ENCODE results near the gene DSCAML1. TPM values are rescaled to one million over a fixed set of nuclear protein-coding genes. Genes with fewer than 3 reads are reported as not detected.

DSCAML1 gene
- total RNA-seq, 6 donors from 2014 or later = 0.30 to 3.1 (median 1.3) TPM

GRCh38 chr11:117827521-117828511 lies 30.8 kb upstream of the DSCAML1 start:
- no peaks in the 10 kb centered on the region for H3K36me3 ChIP-seq
- TF ChIP-seq, protein P1, sequence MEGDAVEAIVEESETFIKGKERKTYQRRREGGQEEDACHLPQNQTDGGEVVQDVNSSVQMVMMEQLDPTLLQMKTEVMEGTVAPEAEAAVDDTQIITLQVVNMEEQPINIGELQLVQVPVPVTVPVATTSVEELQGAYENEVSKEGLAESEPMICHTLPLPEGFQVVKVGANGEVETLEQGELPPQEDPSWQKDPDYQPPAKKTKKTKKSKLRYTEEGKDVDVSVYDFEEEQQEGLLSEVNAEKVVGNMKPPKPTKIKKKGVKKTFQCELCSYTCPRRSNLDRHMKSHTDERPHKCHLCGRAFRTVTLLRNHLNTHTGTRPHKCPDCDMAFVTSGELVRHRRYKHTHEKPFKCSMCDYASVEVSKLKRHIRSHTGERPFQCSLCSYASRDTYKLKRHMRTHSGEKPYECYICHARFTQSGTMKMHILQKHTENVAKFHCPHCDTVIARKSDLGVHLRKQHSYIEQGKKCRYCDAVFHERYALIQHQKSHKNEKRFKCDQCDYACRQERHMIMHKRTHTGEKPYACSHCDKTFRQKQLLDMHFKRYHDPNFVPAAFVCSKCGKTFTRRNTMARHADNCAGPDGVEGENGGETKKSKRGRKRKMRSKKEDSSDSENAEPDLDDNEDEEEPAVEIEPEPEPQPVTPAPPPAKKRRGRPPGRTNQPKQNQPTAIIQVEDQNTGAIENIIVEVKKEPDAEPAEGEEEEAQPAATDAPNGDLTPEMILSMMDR (IDR thresholded peaks at IDR 0.05) = no peak
- TF ChIP-seq POLR2AphosphoS5 (IDR thresholded peaks at IDR 0.05) (no peak), EP300 (IDR thresholded peaks at IDR 0.05) (no peak), POLR2A (IDR thresholded peaks at IDR 0.05) (no peak)
- H3K9me3 ChIP-seq = no peaks in the 10 kb centered on the region
- H3K27ac ChIP-seq = peak overlapping the region; percentile 34 to 71 (median 52)
- no peaks in the 10 kb centered on the region for H3K27me3 ChIP-seq
- DNase-seq (peak; percentile 20 to 54), ATAC-seq (ENCODE audit: low FRiP score in 2 of 2) (no peak)
- peaks cover 36 to 59% (median 52%) of the 10 kb centered on the region in 4 donors for H3K4me1 ChIP-seq
- 69 to 70% methylated on average over 8 to 15 of the region's 15 CpGs for WGBS, 2 donors
- H3K4me3 ChIP-seq = no peak overlapping the region

DNA sequence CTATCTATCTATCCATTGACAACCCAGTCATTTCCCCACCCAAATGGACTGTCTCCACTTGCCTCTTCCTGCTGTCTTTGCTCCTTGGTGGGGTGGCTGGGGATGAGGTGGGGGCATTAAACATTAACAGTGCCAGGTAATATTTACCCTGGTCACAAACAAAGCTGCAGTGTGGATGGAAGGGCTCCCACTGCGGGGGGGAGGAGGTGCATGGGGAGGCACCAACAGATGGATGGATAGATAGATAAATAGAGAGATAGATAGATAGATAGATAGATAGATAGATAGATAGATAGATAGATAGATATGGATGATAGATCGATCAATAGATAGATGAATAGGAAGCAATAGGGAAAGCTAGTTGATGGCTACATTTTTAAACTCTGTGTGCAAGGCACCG lies 29.8 kb upstream of the DSCAML1 start:
- Histone ChIP-seq H3K4me1 (peaks cover 38 to 67% (median 52%) of the 10 kb centered on the region in 4 donors), H3K9me3 (no peaks in the 10 kb centered on the region), H3K27me3 (no peaks in the 10 kb centered on the region), H3K4me3 (no peak overlapping the region), H3K27ac (no peak overlapping the region), H3K36me3 (no peaks in the 10 kb centered on the region)
- DNase-seq = peak in 1 of 2 donors; percentile 9
- TF ChIP-seq EP300 (IDR thresholded peaks at IDR 0.05) (no peak), POLR2A (IDR thresholded peaks at IDR 0.05) (no peak), POLR2AphosphoS5 (IDR thresholded peaks at IDR 0.05) (no peak)
- TF ChIP-seq, protein P1 (IDR thresholded peaks at IDR 0.05) = no peak
- WGBS, 2 donors = 82 to 83% methylated on average over 3 of the region's 3 CpGs
- ATAC-seq (ENCODE audit: low FRiP score in 2 of 2) = no peak

DNA sequence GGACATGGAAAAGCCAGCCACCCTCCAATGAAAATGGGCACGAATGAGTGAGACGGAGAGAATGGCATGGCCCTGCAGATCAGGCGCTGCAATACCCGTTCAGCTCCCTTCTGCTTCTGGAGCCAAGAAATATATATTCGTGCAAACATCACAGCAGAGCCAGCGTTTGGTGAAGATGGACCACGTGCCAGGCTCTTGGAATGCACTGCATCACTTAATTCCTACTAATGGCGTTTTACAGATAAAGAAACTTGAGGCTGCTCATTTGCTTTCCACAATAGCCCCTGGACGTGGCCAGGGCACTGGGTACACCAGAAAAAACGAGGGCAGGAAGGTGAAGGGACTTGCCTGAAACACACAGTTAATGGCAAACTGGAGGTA lies 29.2 kb upstream of the DSCAML1 start:
- no peak overlapping the region for H3K4me3 ChIP-seq
- no peaks in the 10 kb centered on the region for H3K27me3 ChIP-seq
- H3K27ac ChIP-seq = no peak overlapping the region
- H3K4me1 ChIP-seq = peaks cover 38 to 67% (median 51%) of the 10 kb centered on the region in 4 donors
- no peaks in the 10 kb centered on the region for H3K36me3 ChIP-seq
- WGBS, 2 donors = 55 to 61% methylated on average over 10 of the region's 10 CpGs
- no peak for TF ChIP-seq POLR2AphosphoS5 (IDR thresholded peaks at IDR 0.05)
- TF ChIP-seq, protein P1 (IDR thresholded peaks at IDR 0.05) = no peak
- TF ChIP-seq POLR2A (IDR thresholded peaks at IDR 0.05) = no peak
- TF ChIP-seq EP300 (IDR thresholded peaks at IDR 0.05) = no peak
- H3K9me3 ChIP-seq = no peaks in the 10 kb centered on the region
- no peak for ATAC-seq (ENCODE audit: low FRiP score in 2 of 2)
- DNase-seq = peak in 1 of 2 donors; percentile 15

- Histone ChIP-seq H3K4me1 (peaks cover 38 to 63% (median 46%) of the 10 kb centered on the region in 4 donors), H3K27ac (peak overlapping the region in 3 of 4 donors; percentile 11 to 87 (median 79)), H3K27me3 (no peaks in the 10 kb centered on the region), H3K9me3 (no peaks in the 10 kb centered on the region), H3K4me3 (no peak overlapping the region), H3K36me3 (no peaks in the 10 kb centered on the region)
- TF ChIP-seq EP300 (IDR thresholded peaks at IDR 0.05) (no peak), POLR2AphosphoS5 (IDR thresholded peaks at IDR 0.05) (no peak), POLR2A (IDR thresholded peaks at IDR 0.05) (no peak)
- TF ChIP-seq, protein P1 (IDR thresholded peaks at IDR 0.05) = no peak
- 90 to 96% methylated on average over 7 of the region's 8 CpGs for WGBS, 2 donors
- ATAC-seq (ENCODE audit: low FRiP score in 2 of 2) (no peak), DNase-seq (peak; percentile 14 to 18)
Measured at GRCh38 chr11:117825538-117826189, 28.6 kb upstream of the DSCAML1 start.

Data from upper lobe of left lung (tissue), 6 donors.